Smooth muscle cell (in vitro differentiated cells): ENCODE results near the gene SRCAP. TPM values are rescaled to one million over a fixed set of nuclear protein-coding genes. Genes with fewer than 3 reads are reported as not detected.

ENCODE experiments used
- DNase-seq: peaks from one replicate; lab custom pipeline; 2025; ENCODE audit not compliant: unreplicated experiment; lab: John Stamatoyannopoulos, UW
- H2AFZ ChIP-seq: fragments of 200-600 bp; sonication (generic); 2 replicates; pipeline ENCODE4 v1.6.0; 2016; ENCODE audit warnings: antibody characterized with exemption, low read depth, mild to moderate bottlenecking
- H3F3A ChIP-seq: fragments of 200-600 bp; sonication (generic); 2 replicates; pipeline ENCODE4 v1.6.0; 2017; ENCODE audit warnings: antibody characterized with exemption, low read depth
- H3K27ac ChIP-seq: fragments of 200-600 bp; sonication (generic); 2 replicates; pipeline ENCODE4 v1.5.1; 2016; ENCODE audit warnings: low read depth, mild to moderate bottlenecking
- H3K27me3 ChIP-seq: fragments of 200-600 bp; sonication (generic); 2 replicates; pipeline ENCODE4 v1.6.1; 2016; ENCODE audit warnings: low read depth, mild to moderate bottlenecking
- H3K36me3 ChIP-seq: fragments of 200-600 bp; sonication (generic); 2 replicates; pipeline ENCODE4 v1.5.1; 2016; ENCODE audit warnings: low read depth
- H3K4me1 ChIP-seq: fragments of 200-600 bp; sonication (generic); 2 replicates; pipeline ENCODE4 v1.5.1; 2016; ENCODE audit warnings: low read depth
- H3K4me2 ChIP-seq: fragments of 200-600 bp; sonication (generic); 2 replicates; pipeline ENCODE4 v1.6.0; 2016; ENCODE audit warnings: mild to moderate bottlenecking
- H3K4me3 ChIP-seq: fragments of 200-600 bp; sonication (generic); 2 replicates; pipeline ENCODE4 v1.5.1; 2016; ENCODE audit warnings: mild to moderate bottlenecking
- H3K79me2 ChIP-seq: fragments of 200-600 bp; sonication (generic); 2 replicates; pipeline ENCODE4 v1.6.0; 2016; ENCODE audit warnings: low read depth, mild to moderate bottlenecking
- H3K9ac ChIP-seq: fragments of 200-600 bp; sonication (generic); 2 replicates; pipeline ENCODE4 v1.6.0; 2016; ENCODE audit warnings: low read depth
- H3K9me3 ChIP-seq: fragments of 200-600 bp; sonication (generic); replicated peaks from 2 replicates; pipeline ENCODE4 v1.5.1; 2016; ENCODE audit warnings: low read depth
- H4K20me1 ChIP-seq: fragments of 200-600 bp; sonication (generic); 2 replicates; pipeline ENCODE4 v1.6.0; 2016; ENCODE audit warnings: low read depth
- whole genome bisulfite sequencing: methylation state at CpG from one replicate; pipeline ENCODE4 v1.1.7; 2016; ENCODE audit warnings: low lambda C conversion rate; 5-methylcytosine and 5-hydroxymethylcytosine counted together
- polyA plus RNA-seq: library from polyadenylated mRNA; unstranded; fragments of >200 nt; fragmentation: Nextera tagmentation; extraction: Ambion mirVana; gene quantifications from 2 replicates; pipeline ENCODE4 v1.2.1, GENCODE V29; 2016
- total RNA-seq: library from RNA; depleted of rRNA; stranded (reverse); fragments of >200 nt; gene quantifications from 2 replicates; pipeline ENCODE4 v1.2.3, GENCODE V29; 2014
- TF ChIP-seq, protein P1 (sequence below): fragments of 200-600 bp; sonication (generic); IDR thresholded peaks from 2 replicates; pipeline ENCODE4 v1.5.1; 2017; ENCODE audit warnings: borderline replicate concordance, mild to moderate bottlenecking, antibody characterized with exemption; ENCODE audit not compliant: insufficient read depth, poor library complexity, severe bottlenecking

SRCAP gene
- total and polyA plus RNA-seq, 2 experiments from 2014 or later: 9.0 to 14.5 TPM

DNA sequence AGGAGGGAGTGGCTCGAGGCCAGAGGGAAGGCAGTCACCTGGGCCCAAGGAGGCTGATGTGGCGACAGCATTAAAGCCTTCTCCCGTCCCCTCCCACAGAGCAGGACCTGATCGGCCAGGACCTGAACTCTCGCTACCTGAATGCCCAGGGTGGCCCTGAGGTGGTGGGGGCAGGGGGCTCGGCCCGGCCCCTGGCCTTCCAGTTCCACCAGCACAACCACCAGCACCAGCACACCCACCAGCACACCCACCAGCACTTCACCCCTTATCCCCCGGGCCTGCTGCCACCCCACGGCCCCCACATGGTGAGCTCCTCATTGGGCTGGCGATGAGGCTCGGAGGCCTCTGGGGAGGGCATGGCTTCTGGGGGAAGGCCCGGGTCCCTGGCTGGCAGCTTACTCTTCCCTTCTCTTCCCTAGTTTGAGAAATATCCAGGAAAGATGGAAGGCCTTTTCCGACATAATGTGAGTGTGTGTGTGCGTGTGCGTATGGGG lies 34.3 kb upstream of the SRCAP start:
- Histone ChIP-seq H3K27me3 (no peaks in the 10 kb centered on the region), H4K20me1 (peaks cover 90% of the 10 kb centered on the region), H3K79me2 (peaks cover 39% of the 10 kb centered on the region), H3K27ac (no peak overlapping the region), H3F3A (no peaks in the 10 kb centered on the region), H3K36me3 (peaks cover 8% of the 10 kb centered on the region), H3K9ac (no peak overlapping the region), H3K4me3 (no peak overlapping the region), H3K4me2 (no peak overlapping the region), H2AFZ (no peak overlapping the region), H3K4me1 (peaks cover 13% of the 10 kb centered on the region), H3K9me3 (no peaks in the 10 kb centered on the region)
- no peak for DNase-seq
- WGBS: 95% methylated on average over 15 of the region's 15 CpGs
- TF ChIP-seq, protein P1, sequence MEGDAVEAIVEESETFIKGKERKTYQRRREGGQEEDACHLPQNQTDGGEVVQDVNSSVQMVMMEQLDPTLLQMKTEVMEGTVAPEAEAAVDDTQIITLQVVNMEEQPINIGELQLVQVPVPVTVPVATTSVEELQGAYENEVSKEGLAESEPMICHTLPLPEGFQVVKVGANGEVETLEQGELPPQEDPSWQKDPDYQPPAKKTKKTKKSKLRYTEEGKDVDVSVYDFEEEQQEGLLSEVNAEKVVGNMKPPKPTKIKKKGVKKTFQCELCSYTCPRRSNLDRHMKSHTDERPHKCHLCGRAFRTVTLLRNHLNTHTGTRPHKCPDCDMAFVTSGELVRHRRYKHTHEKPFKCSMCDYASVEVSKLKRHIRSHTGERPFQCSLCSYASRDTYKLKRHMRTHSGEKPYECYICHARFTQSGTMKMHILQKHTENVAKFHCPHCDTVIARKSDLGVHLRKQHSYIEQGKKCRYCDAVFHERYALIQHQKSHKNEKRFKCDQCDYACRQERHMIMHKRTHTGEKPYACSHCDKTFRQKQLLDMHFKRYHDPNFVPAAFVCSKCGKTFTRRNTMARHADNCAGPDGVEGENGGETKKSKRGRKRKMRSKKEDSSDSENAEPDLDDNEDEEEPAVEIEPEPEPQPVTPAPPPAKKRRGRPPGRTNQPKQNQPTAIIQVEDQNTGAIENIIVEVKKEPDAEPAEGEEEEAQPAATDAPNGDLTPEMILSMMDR: no peak

DNA sequence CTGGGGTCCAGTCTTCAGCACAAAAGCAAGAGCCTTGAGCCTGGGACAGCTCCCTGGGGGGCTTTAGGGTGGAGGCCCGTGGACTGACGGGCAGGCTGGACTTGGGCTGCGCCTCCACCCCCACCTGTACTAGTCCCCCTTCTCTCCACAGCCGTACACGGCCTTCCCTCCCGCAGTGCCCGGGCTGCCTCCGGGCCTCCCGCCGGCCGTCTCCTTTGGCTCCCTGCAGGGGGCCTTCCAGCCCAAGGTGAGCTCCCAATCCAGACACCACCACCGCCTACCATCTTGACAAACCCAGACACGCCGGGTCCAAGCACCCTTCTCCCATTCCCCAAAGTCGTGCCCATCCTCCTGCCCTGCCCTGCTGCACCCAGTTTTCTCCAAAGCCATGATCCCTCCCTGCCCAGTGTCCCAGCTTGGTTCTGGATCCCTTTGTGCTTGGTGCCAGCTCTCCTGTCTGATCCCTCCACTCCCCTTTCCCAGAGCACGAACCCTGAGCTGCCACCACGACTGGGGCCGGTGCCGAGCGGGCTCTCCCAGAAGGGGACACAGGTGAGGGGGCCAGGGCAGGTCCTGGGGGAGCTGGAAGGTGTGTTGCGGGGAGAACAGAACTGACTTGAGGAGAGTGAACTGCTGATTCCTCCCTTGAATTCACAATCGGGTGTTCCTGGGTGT lies 33.7 kb upstream of the SRCAP start:
- Histone ChIP-seq H3F3A (no peaks in the 10 kb centered on the region), H3K9ac (no peak overlapping the region), H3K4me3 (no peak overlapping the region), H4K20me1 (peaks cover 84% of the 10 kb centered on the region), H3K79me2 (peaks cover 32% of the 10 kb centered on the region), H3K27ac (no peak overlapping the region), H2AFZ (no peak overlapping the region), H3K4me2 (no peak overlapping the region), H3K36me3 (peaks cover 8% of the 10 kb centered on the region), H3K27me3 (no peaks in the 10 kb centered on the region), H3K4me1 (peaks cover 10% of the 10 kb centered on the region), H3K9me3 (no peaks in the 10 kb centered on the region)
- DNase-seq: no peak
- TF ChIP-seq, protein P1: no peak
- 97% methylated on average over 22 of the region's 22 CpGs for WGBS

DNA sequence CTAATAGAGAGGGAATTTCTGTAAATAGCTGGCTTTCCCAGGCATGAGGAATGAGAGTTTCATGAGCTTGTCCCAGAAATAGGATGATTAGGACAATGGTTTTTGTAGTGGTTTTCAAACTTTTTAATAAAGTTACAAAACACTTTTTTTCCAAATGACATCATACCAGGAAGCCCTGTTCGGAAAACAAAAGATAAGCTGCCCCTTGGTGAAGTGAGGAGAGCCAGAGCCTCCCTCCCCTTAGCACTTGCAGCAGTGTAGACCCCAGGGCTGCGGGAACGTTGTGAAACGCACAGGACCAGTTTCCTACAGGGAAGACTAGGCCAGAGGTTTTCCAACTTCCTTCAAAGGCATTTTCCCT lies 33.2 kb upstream of the SRCAP start:
- Histone ChIP-seq H3K4me2 (no peak overlapping the region), H3F3A (no peaks in the 10 kb centered on the region), H3K79me2 (peaks cover 27% of the 10 kb centered on the region), H3K4me1 (peaks cover 5% of the 10 kb centered on the region), H3K27me3 (no peaks in the 10 kb centered on the region), H4K20me1 (peaks cover 79% of the 10 kb centered on the region), H3K36me3 (peaks cover 8% of the 10 kb centered on the region), H3K27ac (no peak overlapping the region), H3K9ac (no peak overlapping the region), H3K9me3 (no peaks in the 10 kb centered on the region), H2AFZ (no peak overlapping the region), H3K4me3 (no peak overlapping the region)
- TF ChIP-seq, protein P1: no peak
- no peak for DNase-seq
- WGBS: 89% methylated on average over 4 of the region's 4 CpGs

DNA sequence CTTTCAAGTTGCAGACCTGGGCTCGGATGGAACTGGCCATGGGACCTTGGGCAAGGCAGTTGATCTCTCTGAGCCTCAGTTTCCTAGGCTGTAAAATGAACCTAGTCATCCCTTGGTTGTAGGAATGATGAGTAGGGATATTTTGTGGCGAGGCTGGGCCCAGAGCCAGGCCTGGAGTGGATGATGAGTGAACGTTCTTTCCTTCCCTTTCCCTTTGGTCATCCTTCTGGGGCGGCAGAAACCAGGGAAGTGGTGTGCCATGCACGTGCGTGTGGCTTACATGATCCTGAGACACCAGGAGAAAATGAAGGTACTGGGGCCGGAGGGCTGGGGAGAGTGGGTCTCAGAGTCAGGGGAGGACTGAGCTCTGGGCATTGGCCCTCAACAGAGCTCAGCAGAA lies 32.3 kb upstream of the SRCAP start:
- 96% methylated on average over 7 of the region's 7 CpGs for WGBS
- H3K9me3 ChIP-seq: no peaks in the 10 kb centered on the region
- H3K4me2 ChIP-seq: no peak overlapping the region
- H3K4me1 ChIP-seq: no peaks in the 10 kb centered on the region
- H3K27ac ChIP-seq: no peak overlapping the region
- H3K4me3 ChIP-seq: no peak overlapping the region
- H3F3A ChIP-seq: no peaks in the 10 kb centered on the region
- no peak overlapping the region for H2AFZ ChIP-seq
- H4K20me1 ChIP-seq: peaks cover 73% of the 10 kb centered on the region
- DNase-seq: no peak
- H3K36me3 ChIP-seq: peaks cover 5% of the 10 kb centered on the region
- no peaks in the 10 kb centered on the region for H3K27me3 ChIP-seq
- TF ChIP-seq, protein P1: no peak
- H3K9ac ChIP-seq: no peak overlapping the region
- H3K79me2 ChIP-seq: peaks cover 19% of the 10 kb centered on the region
